GM19025 (cell line): ENCODE results near the gene IQGAP2.
"Not testable (repeated sequence)": the region's sequence is repeated elsewhere in the genome, so short reads cannot be mapped to it uniquely, and the experiment has no call there.

Experiments used
- ATAC-seq: cut with Tn5 transposase; IDR thresholded peaks from one replicate; pipeline ENCODE4 v1.9.1; 2021; ENCODE audit warnings: mild to moderate bottlenecking, low read depth, moderate library complexity; ENCODE audit not compliant: unreplicated experiment

Gene IQGAP2

DNA sequence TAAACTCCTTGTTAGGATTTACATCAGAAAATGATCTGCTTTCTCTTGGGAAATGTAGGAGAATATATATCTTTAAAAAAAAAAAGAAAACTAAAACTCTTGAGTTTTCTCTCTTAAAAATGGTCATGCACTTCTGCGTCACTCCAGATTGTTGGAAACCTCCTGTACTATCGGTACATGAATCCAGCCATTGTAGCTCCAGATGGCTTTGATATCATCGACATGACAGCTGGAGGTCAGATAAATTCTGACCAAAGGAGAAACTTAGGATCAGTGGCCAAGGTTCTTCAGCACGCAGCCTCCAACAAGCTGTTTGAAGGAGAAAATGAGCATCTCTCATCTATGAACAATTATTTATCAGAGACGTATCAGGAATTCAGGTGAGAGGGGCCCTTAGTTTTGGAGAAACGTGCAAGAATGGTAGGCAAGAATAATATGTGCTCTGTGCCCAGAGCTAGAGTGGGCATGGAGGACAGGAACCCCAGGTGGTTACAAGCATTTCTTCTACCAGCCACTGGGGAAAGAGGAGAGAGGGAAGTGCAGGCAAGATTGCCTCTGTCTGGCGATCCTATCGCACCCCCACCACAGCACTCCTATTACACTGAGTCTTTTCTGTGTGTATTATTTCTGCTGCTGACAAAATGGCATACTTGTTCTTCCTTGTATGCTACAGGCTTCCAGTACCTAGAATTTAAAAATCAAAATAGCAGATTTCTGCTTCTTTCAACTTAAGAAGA, 271.4 kb downstream of the IQGAP2 start:
- ATAC-seq = no peak

DNA sequence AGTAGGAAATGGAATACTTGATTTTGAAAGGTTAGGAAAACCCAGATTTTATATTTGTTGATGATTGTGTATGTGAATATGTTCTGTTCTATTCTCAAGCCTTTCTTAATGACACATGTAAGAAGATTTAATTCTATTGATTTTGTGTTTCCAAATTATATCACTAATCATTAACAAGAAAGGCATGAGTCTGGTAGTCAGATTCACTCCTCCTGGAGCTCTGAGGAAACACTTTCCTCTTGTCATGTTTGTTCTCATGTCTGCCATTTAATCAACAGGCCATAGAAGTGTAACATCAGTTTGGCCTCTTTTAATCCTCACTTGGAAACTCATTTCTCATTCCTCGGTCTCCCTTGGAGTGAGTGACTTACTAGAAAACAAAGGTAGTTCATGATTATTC, 272.3 kb downstream of the IQGAP2 start:
- no peak for ATAC-seq

DNA sequence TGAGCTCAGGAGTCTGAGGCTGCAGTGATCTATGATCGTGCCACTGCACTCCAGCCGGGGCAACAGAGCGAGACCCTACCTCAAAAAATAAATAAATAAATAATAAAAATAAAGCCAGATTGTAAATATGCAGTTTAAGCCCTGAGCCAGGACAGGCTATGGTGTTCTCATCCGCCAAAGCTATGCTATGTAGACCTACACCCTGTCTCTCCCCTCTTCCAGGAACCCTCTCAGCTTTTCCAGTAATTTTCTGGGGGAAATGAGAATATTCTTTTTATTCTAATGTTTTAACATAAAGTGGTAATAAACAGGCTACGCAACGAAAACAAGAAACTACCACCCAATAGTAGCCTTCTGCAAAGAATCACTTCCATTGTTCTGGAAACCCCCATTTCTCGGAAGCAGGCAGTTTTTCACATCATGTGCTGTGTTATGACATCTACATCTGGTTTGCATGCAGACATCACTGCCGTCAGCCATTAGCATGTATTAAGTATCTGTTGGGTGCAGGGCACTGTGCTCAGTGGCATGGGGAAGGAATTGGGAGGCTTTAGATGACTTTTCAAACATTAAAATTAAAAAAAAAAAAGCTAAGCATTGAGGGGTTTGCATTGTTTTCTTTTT, 274.9 kb downstream of the IQGAP2 start:
- ATAC-seq = no peak

DNA sequence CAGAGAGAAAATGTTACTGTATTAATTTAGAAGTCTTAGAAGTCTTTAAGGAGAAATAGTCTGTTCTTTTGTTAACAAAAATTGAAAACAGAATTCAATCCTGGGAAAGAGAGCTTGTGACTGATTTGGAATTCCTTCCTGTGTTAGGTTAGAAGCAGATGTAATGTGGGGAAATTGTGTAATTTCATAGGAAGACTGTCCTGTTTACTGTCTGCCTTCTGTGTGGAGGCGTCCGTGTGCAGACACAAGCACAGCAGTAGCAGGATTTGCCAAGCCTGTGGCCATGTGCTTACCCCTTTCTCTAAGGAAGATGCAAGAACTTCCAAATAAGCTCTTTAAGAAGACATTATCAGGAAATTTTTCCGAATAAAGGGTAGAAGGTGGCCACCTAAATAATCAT, 276.1 kb downstream of the IQGAP2 start:
- ATAC-seq = no peak

DNA sequence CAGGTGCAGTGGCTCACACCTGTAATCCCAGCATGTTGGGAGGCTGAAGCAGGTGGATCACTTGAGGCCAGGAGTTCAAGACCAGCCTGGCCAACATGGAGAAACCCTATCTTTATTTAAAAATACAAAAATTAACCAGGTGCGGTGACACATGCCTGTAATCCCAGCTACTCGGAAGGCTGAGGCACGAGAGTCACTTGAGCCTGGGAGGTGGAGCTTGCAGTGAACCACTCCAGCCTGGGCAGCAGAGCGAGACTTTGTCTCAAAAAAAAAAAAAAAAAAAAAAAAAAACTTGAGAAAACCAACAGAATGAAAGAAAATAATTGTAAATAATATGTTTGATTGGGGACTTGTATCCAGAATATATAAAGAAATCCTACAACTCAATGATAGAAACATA, 277.7 kb downstream of the IQGAP2 start:
- not testable (repeated sequence) for ATAC-seq

DNA sequence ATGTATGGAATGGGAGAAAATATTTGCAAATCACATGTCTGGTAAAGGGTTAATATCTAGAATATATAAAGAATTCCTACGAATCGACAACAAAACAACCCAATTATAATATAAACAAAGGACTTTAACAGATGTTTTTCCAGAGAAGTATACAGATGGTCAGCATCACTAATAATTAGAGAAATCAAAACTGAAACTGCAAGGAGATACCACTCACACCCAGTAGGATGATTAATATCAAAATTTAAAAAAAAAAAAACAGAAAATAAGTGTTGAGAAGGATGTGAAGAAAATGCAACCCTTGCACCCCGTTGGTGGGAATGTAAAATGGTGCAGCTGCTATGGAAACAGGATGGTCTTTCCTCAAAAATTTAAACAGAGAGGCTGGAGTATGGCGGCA, 278.2 kb downstream of the IQGAP2 start:
- no peak for ATAC-seq

DNA sequence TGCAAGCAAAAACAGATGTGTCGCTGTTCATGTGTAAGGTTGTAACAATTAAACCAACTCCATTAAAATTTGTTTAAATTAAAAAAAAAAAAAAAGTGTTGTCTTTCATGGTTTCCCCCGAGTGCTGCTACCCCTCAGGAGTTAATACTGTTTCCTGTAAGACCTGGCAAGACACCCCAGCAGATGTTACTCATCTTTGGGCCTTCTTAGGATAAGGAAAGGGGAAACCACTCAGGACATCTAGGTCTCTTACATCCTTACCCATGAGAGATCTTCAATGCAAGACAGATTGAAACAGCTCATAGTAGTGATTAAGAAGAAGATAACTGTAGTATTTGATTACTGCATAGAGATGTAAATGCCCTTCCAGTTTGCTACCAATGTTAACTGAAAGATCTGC, 279.3 kb downstream of the IQGAP2 start:
- no peak for ATAC-seq

DNA sequence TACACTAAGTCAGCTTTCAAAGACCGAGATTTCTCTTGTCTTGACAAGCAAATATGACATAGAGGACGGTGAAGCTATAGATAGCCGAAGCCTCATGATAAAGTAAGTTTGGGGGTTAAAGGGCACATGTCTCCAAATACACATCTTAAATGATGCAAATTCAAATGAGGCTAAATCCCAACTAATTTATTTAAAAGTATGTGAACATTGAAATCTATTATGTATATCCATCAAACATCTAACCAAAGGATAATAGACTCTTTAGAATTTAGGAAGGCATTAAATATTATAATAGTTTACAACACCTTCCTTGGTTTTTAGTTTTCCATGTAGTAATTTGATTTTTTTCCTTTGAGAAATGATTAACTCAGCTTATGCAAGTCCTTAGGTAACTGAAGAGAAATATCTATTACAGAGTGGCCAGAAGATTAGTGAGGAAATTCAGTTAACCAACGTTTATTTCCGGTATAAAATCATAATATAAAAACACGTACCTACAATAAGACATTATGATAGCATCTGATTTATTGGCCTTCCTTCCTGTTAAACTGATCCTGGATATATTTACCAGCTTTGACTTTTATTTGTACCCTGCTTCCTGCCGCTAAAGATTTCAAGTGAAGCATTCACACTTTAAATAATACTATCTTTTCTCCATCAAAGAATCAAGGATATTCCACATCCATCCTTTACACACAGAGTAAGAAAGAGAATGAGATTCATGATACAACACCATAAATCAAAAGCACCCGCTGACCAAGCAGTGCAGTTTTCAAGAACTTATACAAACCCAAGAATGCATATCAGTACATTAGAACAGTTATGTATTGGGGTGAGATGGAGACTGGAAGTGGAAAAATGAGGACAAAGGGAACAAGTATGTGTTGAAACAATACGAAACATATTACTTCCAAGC, 281.0 kb downstream of the IQGAP2 start:
- ATAC-seq = no peak

DNA sequence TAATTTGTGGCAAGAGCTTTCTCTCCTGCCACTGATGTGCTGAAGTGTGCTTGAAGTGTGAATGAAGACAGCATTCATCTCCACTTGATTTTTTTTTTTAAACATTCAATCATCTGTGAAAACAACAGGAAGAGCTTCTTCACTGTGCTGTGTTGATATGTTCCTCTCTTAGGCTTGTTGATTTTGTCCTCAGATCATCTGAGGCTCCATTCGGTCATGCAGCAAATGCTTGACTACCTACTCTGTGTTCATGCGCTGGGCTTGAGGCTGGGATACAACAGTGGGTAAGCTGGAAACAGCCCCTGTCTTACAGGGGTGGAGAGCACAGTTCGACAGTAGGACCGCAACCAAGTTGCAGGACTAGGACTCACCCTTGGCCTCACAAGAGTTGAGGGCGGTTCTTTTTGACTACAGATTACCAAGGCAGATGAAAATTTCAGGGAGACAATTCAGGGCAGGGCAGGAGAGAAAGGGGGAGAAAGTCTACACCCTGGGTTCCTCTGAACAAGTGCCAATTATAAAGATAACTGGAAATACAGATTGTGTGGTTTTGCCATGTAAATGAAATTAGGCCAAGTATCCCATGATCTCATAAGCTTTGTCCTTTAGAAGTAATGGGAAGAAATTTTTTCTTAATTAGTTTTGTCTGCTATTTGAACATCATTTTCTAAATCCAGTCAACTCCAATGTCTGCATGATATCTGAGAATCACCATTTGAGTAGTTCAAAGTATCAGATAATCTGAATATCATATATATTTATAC, 281.9 kb downstream of the IQGAP2 start:
- no peak for ATAC-seq

DNA sequence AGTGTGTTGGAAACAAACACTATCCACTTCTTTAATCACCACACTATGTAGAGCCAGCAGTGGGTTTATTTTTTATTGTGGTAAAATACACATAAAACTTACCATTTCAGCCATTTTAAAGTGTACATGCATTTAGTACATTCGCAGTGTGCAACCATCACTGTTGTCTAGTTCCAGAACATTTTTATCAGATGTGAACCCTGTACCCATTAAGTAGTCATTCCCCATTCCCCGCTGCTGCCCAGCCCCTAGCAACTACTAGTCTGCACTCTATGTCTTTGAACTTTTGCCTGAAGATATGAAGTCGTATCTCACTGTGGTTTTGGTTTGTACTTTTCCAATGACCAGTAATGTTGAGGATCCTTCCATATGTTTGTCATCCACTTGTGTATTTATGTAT, 282.6 kb downstream of the IQGAP2 start:
- no peak for ATAC-seq

DNA sequence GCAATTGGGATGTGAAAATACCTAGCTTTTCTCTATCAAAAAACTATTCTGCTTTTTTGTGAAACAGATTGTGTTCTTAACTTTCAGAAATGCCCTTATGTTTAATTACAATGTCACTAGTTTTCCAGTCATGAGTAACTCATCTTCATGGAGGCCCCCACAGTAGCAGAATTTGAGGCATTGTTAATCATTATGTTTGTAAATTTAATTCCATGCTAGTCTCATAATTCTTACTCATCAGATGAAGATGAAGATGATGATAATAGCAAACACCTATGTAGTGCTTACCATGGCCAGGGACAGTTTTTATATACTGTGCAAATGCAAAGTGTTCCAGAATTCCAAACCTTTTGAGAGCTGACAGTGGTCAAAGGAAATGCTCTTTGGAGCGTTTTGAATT, 285.1 kb downstream of the IQGAP2 start:
- ATAC-seq = no peak

DNA sequence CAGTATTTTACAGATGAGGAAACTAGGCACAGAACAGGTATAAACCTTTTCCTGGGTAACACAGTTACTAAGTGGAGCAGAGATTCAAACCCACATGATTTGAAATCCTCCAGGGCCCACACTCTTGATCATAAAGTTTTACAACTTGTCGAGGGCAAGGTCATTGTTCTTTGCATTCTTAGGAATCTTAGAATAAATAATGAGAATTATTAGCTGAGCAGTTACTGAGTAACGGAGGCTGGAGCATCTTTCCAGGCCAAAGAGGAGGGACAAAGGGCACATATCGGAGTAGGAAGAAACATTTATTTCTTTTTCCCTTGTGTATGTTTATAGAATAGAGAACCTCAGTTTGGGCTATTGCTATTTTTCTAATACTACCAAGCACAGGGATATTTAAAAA, 285.8 kb downstream of the IQGAP2 start:
- no peak for ATAC-seq

DNA sequence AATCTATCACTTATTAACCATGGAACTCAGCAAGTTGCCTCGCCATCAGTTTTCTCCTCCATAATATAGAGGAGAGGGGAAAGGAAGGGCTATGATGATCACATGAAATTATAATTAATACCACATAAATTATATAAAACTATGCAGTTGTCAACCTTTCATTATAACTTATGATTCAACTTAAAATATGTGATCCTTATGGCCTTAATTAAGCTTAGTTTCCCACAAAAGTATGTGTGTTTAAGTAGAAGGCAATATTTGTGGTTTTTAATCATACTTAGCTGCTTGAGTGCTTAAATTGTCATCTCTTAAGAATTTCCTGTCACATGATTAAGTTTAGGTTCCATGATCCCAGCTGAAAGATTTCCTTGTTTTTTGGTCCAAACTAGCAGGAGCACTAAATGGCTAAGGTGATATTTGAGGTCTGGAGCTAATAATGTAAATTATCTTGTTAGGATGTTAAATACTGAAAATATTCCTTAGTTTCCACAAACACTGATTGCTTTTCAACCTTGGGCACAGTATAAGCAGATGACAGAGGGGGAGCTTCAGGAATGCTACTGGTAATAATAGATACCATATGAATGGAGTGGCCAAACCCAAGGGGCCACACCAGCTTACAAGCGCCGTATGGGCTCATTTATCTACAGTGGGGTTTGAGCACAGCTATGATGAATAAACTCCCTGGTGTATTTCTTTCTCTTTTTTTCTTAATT, 286.4 kb downstream of the IQGAP2 start:
- ATAC-seq = no peak

DNA sequence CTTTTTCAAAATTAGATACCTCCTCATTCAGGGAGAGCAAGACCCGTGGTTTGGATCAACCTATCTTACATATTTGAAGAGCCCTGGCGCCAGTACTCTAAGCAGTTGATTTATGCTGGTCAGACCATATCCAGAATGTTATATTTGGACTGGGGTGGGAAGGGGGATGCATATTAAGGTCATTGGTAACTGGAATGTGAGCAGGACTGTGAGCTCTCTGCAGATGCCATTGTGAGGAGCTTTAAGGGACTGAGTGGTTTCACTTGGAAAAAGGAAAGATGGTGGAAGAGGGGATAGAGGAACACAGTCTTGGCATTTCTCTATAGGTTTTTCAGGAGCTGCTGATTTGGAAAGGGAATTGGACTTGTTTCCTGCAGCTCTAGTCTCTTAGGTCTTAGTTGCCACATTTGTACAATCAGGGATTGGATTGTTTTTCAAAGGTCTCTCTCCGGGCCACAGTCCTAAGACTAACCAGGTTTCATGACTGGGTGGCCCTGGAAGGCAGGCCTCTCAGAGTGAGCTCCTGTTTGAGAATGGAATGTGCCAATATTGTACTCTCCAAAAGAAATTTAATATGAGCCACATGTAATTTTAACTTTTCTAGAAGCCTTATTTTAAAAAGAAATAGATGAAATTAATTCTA, 287.1 kb downstream of the IQGAP2 start:
- no peak for ATAC-seq

DNA sequence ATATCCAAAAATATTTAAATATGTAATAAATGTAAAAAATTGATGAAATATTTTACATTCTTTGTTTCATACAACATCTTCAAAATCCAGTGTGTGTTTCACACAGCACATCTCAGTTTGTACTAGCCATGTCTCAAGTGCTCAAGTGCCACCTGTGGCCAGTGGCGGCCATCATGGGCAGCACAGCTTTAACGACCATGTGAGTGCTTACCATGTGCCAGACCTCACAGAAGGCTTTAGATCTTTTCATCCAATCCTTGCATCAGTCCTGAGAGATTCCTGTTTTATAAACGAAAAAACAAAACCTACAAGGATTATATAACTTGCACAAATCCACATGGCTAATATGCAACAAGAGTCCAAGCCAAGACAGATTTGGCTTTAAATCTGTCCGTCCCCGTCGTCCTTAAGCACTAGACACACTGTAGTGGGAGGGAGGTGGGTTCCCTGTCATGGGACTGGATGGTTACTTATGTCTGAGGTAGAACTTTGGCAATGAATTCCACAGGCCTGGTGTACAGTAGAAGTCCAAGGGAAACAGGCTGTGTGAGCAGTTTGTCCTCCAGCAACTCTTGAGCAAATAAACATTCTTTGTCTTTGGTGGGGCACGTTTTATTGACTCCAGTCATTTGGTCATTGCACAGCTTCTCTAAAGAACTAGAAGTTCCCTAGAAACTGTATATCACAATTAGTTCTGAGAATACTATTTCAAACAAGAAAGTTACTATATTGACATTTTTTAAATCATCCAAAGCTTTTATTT, 287.8 kb downstream of the IQGAP2 start:
- no peak for ATAC-seq

DNA sequence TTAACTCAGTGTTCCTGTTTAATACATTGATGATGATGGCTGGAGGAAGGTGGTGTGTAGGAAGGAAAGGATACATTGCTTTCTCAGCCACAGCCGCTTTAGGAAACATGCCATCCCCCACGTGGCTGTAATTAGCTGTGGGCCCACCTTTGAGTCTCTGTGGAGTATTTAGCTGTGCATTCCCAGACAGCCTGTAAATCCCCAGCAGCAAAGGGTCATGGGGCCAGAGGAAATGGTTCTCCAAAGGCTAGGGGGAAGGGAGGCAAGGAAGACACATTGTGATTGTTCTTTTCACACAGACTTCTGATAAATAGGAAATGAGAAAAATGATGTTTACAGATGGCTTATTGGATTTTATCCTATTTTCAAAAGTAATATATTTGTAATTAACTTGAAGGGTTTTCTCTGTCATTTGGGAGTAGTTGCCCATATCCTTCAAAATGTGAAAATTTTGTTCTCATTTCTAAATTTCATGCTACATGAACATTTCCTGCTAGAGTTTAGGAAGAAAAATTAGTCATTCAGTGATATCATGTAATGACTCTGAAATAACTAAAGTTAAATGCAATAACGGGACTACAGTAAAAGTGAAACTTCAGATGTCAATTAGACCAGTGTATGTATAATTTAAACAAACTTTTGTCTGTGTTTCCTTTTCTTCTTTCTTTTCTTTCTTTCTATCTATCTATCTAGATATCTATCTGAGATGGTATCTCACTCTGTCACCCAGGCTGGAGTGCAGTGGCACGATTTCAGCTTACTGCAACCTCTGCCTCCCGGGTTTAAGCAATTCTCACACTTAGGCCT, 288.6 kb downstream of the IQGAP2 start:
- ATAC-seq = no peak

DNA sequence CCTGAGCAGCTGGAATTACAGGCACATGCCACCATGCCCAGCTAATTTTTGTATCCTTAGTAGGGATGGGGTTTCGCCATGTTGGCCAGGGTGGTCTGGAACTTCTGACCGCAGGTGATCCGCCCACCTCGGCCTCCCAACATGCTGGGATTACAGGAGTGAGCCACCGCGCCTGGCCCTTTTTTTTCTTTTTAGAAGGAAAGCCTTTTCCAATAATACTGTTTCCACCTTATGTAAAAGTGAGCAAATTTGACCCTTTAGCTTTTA, 289.1 kb downstream of the IQGAP2 start:
- ATAC-seq = no peak

DNA sequence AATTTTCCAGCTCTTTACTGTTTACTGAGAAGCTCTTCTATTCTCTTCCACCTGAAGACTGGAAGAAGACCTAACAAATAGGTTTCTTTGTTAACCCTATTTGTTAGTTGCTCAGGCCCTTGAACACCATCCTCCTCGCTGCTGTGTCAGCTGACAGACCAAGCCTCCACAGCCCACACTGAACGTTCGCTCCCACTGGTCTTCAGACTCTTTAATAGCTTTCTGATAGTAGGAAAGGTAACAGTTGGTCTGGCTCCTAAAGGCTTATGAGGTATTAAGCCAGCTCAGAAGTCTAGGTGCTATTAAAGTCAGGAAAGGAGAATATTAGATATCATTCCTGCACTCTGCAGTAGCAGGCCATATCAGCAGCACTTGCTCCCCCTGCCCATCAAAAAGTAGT, 289.6 kb downstream of the IQGAP2 start:
- ATAC-seq = no peak
